Right lobe of liver (tissue), 4 donors: ENCODE measurements around the gene GPI.

Experiments
- POLR2A ChIP-seq: fragments of 450-650 bp; IDR thresholded peaks from one replicate; pipeline ENCODE4 v1.6.1; 2017; ENCODE audit warnings: antibody characterized with exemption, mild to moderate bottlenecking
- TF ChIP-seq, protein P1 (sequence below), 4 donors: fragments of 200-600 bp in 3 of 4; fragments of 450-650 bp in 1 of 4; IDR thresholded peaks; one replicate each; pipeline versions ENCODE4 v1.5.1 to v1.8.0; 2016 to 2022; ENCODE audit warnings: antibody characterized with exemption in 4 of 4, mild to moderate bottlenecking in 2 of 4
- donor health status: DM: no; HTN: no; CAD: no.
- donor health status: DM: no; HTN: no; CAD: no.
- donor health status: DM: no; HTN: yes; CAD: no.

DNA sequence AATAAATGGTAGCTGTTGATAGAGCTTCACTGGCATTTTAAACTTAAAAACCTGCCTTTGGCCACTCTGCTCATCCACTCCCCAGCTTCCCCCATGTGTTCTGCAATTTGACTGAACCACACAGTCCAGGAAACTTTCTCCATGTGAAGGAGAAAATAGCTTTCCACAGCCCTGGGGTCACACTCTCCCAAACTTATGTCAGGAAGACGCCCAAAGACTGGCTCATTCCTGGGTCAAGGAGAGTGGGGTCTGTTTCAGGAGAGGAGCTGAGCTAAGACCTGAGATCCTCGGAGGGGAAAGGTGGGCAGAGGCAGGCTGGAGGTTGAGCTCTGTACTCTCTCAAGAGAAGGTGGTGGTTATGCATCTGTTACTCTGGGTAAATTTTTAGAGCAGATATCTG is 48.7 kb upstream of the GPI start:
- TF ChIP-seq, protein P1, sequence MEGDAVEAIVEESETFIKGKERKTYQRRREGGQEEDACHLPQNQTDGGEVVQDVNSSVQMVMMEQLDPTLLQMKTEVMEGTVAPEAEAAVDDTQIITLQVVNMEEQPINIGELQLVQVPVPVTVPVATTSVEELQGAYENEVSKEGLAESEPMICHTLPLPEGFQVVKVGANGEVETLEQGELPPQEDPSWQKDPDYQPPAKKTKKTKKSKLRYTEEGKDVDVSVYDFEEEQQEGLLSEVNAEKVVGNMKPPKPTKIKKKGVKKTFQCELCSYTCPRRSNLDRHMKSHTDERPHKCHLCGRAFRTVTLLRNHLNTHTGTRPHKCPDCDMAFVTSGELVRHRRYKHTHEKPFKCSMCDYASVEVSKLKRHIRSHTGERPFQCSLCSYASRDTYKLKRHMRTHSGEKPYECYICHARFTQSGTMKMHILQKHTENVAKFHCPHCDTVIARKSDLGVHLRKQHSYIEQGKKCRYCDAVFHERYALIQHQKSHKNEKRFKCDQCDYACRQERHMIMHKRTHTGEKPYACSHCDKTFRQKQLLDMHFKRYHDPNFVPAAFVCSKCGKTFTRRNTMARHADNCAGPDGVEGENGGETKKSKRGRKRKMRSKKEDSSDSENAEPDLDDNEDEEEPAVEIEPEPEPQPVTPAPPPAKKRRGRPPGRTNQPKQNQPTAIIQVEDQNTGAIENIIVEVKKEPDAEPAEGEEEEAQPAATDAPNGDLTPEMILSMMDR (IDR thresholded peaks at IDR 0.05) = no peak
- TF ChIP-seq POLR2A = no peak
